ENCODE measurements around the gene SAMD1. TPM values are rescaled to one million over a fixed set of nuclear protein-coding genes. Genes with fewer than 3 reads are reported as not detected.

Gene SAMD1
- total and polyA plus RNA-seq, 2 of the 13 experiments (the other 11 are each of a cell fraction or from before 2014, with no cell fraction given), result 17.5 to 45.0 TPM

GRCh38 chr19:14117668-14118164 is 27.2 kb upstream of the SAMD1 start, which contains the start of gene PRKACA (continued):
- TF ChIP-seq MAZ (IDR thresholded peaks at IDR 0.05; ENCODE audit: borderline replicate concordance, low read depth, low read length) (peak; percentile 47; the same call in 1 of the 2 replicates), MAZ (CRISPR knock-in tag; IDR thresholded peaks at IDR 0.05; ENCODE audit: low read depth) (peak; percentile 56), HMG20B (CRISPR knock-in tag; conservative IDR thresholded peaks at IDR 0.05) (no peak), NCOA5 (CRISPR knock-in tag; IDR thresholded peaks at IDR 0.05) (no peak), ZNF605 (CRISPR knock-in tag; IDR thresholded peaks at IDR 0.05) (no peak), TAF1 (CRISPR knock-in tag; IDR thresholded peaks at IDR 0.05) (peak; percentile 24; the same call in 1 of the 2 replicates), ZNF644 (CRISPR knock-in tag; IDR thresholded peaks at IDR 0.05; ENCODE audit: low read depth) (no peak), SP4 (CRISPR knock-in tag; IDR thresholded peaks at IDR 0.05) (peak; percentile 80; the same call in 1 of the 2 replicates), MXI1 (IDR thresholded peaks at IDR 0.05; ENCODE audit: borderline replicate concordance, low read depth, low read length) (peak; percentile 8; the same call in 1 of the 3 replicates), NCOA2 (CRISPR knock-in tag; IDR thresholded peaks at IDR 0.05) (no peak), GABPB1 (CRISPR knock-in tag; IDR thresholded peaks at IDR 0.05) (peak; percentile 78), MIER3 (CRISPR knock-in tag; IDR thresholded peaks at IDR 0.05; ENCODE audit: borderline replicate concordance) (peak; percentile 45; the same call in 1 of the 2 replicates), ZNF761 (CRISPR knock-in tag; conservative IDR thresholded peaks at IDR 0.05) (no peak), ZNF740 (CRISPR knock-in tag; IDR thresholded peaks at IDR 0.05) (no peak), PPARG (CRISPR knock-in tag; conservative IDR thresholded peaks at IDR 0.05) (no peak), CHD2 (IDR thresholded peaks at IDR 0.05; ENCODE audit: low read depth, low read length) (peak; percentile 88), ZBTB7B (CRISPR knock-in tag; IDR thresholded peaks at IDR 0.05) (peak; percentile 53; the same call in 1 of the 2 replicates), RXRB (CRISPR knock-in tag; IDR thresholded peaks at IDR 0.05; ENCODE audit: borderline replicate concordance) (0 out of 2 replicates have a peak, but pooled peaks have one; percentile 8), NFYB (CRISPR knock-in tag; IDR thresholded peaks at IDR 0.05) (peak; percentile 96)
- TF ChIP-seq, protein P1, sequence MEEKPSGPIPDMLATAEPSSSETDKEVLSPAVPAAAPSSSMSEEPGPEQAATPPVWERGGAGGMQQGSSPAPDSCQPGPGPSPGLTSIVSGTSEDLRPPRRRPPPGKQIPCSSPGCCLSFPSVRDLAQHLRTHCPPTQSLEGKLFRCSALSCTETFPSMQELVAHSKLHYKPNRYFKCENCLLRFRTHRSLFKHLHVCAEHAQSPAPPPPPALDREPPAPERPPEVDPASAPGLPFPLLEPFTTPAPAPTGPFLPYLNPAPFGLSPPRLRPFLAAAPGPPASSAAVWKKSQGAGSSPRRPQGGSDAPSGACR (CRISPR knock-in tag; IDR thresholded peaks at IDR 0.05), result no peak
- TF ChIP-seq, protein P2, sequence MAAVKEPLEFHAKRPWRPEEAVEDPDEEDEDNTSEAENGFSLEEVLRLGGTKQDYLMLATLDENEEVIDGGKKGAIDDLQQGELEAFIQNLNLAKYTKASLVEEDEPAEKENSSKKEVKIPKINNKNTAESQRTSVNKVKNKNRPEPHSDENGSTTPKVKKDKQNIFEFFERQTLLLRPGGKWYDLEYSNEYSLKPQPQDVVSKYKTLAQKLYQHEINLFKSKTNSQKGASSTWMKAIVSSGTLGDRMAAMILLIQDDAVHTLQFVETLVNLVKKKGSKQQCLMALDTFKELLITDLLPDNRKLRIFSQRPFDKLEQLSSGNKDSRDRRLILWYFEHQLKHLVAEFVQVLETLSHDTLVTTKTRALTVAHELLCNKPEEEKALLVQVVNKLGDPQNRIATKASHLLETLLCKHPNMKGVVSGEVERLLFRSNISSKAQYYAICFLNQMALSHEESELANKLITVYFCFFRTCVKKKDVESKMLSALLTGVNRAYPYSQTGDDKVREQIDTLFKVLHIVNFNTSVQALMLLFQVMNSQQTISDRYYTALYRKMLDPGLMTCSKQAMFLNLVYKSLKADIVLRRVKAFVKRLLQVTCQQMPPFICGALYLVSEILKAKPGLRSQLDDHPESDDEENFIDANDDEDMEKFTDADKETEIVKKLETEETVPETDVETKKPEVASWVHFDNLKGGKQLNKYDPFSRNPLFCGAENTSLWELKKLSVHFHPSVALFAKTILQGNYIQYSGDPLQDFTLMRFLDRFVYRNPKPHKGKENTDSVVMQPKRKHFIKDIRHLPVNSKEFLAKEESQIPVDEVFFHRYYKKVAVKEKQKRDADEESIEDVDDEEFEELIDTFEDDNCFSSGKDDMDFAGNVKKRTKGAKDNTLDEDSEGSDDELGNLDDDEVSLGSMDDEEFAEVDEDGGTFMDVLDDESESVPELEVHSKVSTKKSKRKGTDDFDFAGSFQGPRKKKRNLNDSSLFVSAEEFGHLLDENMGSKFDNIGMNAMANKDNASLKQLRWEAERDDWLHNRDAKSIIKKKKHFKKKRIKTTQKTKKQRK (IDR thresholded peaks at IDR 0.05; ENCODE audit: low read length), result peak; percentile 66; the same call in 1 of the 2 replicates
- TF ChIP-seq, protein P3, sequence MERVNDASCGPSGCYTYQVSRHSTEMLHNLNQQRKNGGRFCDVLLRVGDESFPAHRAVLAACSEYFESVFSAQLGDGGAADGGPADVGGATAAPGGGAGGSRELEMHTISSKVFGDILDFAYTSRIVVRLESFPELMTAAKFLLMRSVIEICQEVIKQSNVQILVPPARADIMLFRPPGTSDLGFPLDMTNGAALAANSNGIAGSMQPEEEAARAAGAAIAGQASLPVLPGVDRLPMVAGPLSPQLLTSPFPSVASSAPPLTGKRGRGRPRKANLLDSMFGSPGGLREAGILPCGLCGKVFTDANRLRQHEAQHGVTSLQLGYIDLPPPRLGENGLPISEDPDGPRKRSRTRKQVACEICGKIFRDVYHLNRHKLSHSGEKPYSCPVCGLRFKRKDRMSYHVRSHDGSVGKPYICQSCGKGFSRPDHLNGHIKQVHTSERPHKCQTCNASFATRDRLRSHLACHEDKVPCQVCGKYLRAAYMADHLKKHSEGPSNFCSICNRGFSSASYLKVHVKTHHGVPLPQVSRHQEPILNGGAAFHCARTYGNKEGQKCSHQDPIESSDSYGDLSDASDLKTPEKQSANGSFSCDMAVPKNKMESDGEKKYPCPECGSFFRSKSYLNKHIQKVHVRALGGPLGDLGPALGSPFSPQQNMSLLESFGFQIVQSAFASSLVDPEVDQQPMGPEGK (CRISPR knock-in tag; IDR thresholded peaks at IDR 0.05), result peak; percentile 63; the same call in 1 of the 2 replicates
